IMR-90 (cell line): ENCODE results near the gene TOR2A. TPM values are rescaled to one million over a fixed set of nuclear protein-coding genes. Genes with fewer than 3 reads are reported as not detected.
A peak's percentile ranks its signal among the peaks of the same experiment; 100 is the strongest.

ENCODE experiments used
- BHLHE40 ChIP-seq: fragments of 150-350 bp; IDR thresholded peaks from 2 replicates; pipeline ENCODE4 v1.6.1; 2016; ENCODE audit warnings: mild to moderate bottlenecking, low read depth, low read length
- CEBPB ChIP-seq: IDR thresholded peaks from 2 replicates; pipeline ENCODE4 v1.6.1; 2012; ENCODE audit warnings: low read depth, low read length, improper control_type of control experiment
- FOS ChIP-seq: fragments of 150-350 bp; IDR thresholded peaks from 2 replicates; pipeline ENCODE4 v1.6.1; 2016; ENCODE audit warnings: low read depth, low read length
- MAFK ChIP-seq: IDR thresholded peaks from 2 replicates; pipeline ENCODE4 v1.6.1; 2012; ENCODE audit warnings: low read depth, low read length, improper control_type of control experiment
- NFE2L2 ChIP-seq: fragments of 150-350 bp; IDR thresholded peaks from 2 replicates; pipeline ENCODE4 v1.6.1; 2016; ENCODE audit warnings: low read depth, mild to moderate bottlenecking, low read length
- POLR2A ChIP-seq: IDR thresholded peaks from 2 replicates; pipeline ENCODE4 v1.6.1; 2012; ENCODE audit warnings: mild to moderate bottlenecking, low read depth, low read length
- RAD21 ChIP-seq: IDR thresholded peaks from 2 replicates; pipeline ENCODE4 v1.6.1; 2012; ENCODE audit warnings: low read length, improper control_type of control experiment
- RFX5 ChIP-seq: IDR thresholded peaks from 2 replicates; pipeline ENCODE4 v1.8.0; 2012; ENCODE audit warnings: low read depth, mild to moderate bottlenecking, low read length, moderate library complexity
- polyA plus RNA-seq, 3 experiments: library from polyadenylated mRNA; depleted of rRNA; stranded (reverse); fragments of >200 nt; gene quantifications; 2 replicates each; pipeline ENCODE4 v1.2.3, GENCODE V29; 2012; ENCODE audit warnings: low replicate concordance in 1 of 3
- total RNA-seq: library from RNA; depleted of rRNA; stranded (reverse); fragments of >200 nt; gene quantifications from 2 replicates; pipeline ENCODE4 v1.2.3, GENCODE V29; 2012

TOR2A gene
- total and polyA plus RNA-seq, 2 of the 4 experiments (the other 2 are of a cell fraction) = 0.90 to 12.5 TPM

DNA sequence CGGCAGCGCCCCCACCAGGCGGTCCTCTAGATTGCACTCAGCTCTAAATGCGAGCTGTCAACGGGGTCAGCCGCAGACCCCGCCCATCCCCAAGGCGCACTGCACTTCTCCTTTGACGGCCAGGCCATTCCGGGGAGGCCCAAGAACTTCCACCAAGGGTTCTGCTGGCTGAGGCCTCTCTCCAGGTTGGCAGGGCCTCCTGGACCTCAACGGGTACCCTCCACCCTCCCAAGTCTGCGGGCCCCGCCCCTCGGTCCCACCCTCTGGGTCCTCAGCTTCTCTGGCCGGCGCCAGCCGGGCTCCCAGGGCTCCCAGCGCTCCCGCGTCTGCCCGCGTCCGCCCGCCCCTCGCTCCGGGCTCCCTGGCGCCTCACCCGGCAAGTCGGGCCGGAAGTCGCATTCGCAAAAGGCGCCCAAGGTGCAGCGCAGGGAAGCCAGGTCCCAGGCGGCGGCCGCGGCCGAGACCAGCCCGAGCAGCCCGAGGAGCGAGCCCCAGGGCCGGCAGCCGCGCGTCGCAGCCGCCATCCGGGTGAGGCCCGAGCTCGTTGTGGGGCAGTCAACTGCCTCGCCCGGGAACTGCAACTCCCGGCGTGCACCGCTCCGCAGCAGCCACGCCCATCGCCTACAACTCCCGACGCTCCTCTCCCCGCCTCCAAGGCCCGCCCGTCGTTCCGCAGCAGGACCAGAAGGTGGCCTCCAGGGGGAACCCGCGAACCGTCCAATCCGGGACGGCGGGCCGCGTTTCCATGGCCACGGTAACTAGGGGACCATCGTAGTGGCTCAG is at the start of gene TOR2A (continued):
- peak; percentile 93 for TF ChIP-seq RAD21
- TF ChIP-seq BHLHE40 = no peak
- no peak for TF ChIP-seq CEBPB
- TF ChIP-seq NFE2L2 = no peak
- TF ChIP-seq FOS = no peak
- TF ChIP-seq MAFK = no peak
- TF ChIP-seq POLR2A = peak; percentile 73
- TF ChIP-seq RFX5 = peak; percentile 83
